K562 (cell line): Measurements from ENCODE around the gene COL13A1. TPM values are rescaled to one million over a fixed set of nuclear protein-coding genes. Genes with fewer than 3 reads are reported as not detected.

ENCODE experiments used
- ATAC-seq: fragments of 200-7000 bp; cut with Tn5 transposase; 3 replicates; pipeline ENCODE4 v1.9.1; 2020; ENCODE audit warnings: moderate library complexity
- BruUV-seq: library from RNA; stranded (reverse); fragments of 400-500 nt; replicated peaks from 2 replicates; lab custom pipeline; 2021; lab: Mats Ljungman, UMichigan
- CTCF ChIA-PET: fragments of 300-600 bp; formaldehyde crosslinking; extraction: SDS; loops from one replicate; lab custom pipeline; 2021; ENCODE audit warnings: low intra/inter-chr PET ratio; lab: Yijun Ruan, JAX
- POLR2A ChIA-PET: fragments of 300-600, 350-650 bp; sonication (Branson Sonifier 250); formaldehyde crosslinking; extraction: SDS; loops from one replicate; lab custom pipeline; 2021; ENCODE audit warnings: antibody characterized with exemption, inconsistent platforms; lab: Yijun Ruan, JAX
- DNase-seq, 4 experiments: peaks; one replicate each; pipeline versions ENCODE4 v3.0.0 to v3.0.0-alpha.2; 2011 to 2018; ENCODE audit warnings: low spot score in 3 of 4, mixed read lengths in 3 of 4; ENCODE audit errors: extremely low read depth in 1 of 4
- FAIRE-seq: peaks from 2 replicates; lab custom pipeline; 2011; peaks lifted over from hg19 to GRCh38; lab: Jason Lieb, UNC
- H2AFZ ChIP-seq: 2 replicates; pipeline ENCODE4 v1.6.0; 2011; ENCODE audit warnings: low read depth, low read length, control low read depth, inconsistent platforms
- H3K27ac ChIP-seq: fragments of 200-600 bp; 3 replicates; pipeline ENCODE4 v1.8.0; 2011; ENCODE audit warnings: low read depth, mild to moderate bottlenecking, control low read depth, inconsistent platforms, low read length, moderate library complexity, mixed read lengths; ENCODE audit errors: extremely low read depth
- H3K27me3 ChIP-seq, 2 experiments: fragments of 300-600 bp in 1 of 2; 2 replicates in 1 of 2; 3 replicates in 1 of 2; pipeline versions ENCODE4 v1.6.0 to v1.8.0; 2011; ENCODE audit warnings: inconsistent platforms in 2 of 2, low read length in 2 of 2, mild to moderate bottlenecking in 1 of 2, mixed read lengths in 1 of 2, moderate library complexity in 1 of 2; ENCODE audit not compliant: control insufficient read depth in 2 of 2, insufficient read depth in 2 of 2
- H3K36me3 ChIP-seq: fragments of 300-600 bp; 3 replicates; pipeline ENCODE4 v1.8.0; 2011; ENCODE audit warnings: mild to moderate bottlenecking, low read length, inconsistent platforms; ENCODE audit not compliant: control insufficient read depth, insufficient read depth
- H3K4me1 ChIP-seq, 2 experiments: fragments of 200-600 bp in 1 of 2; replicated peaks in 1 of 2; 2 replicates in 1 of 2; 3 replicates in 1 of 2; pipeline versions ENCODE4 v1.5.1 to v1.8.0; 2011; ENCODE audit warnings: inconsistent platforms in 2 of 2, low read length in 2 of 2, mild to moderate bottlenecking in 1 of 2, mixed read lengths in 1 of 2, moderate library complexity in 1 of 2; ENCODE audit not compliant: control insufficient read depth in 2 of 2, insufficient read depth in 2 of 2
- H3K4me2 ChIP-seq: 2 replicates; pipeline ENCODE4 v1.6.1; 2011; ENCODE audit warnings: low read length, control low read depth, inconsistent platforms, mixed read lengths; ENCODE audit not compliant: insufficient read depth
- H3K4me3 ChIP-seq: fragments of 200-600 bp; sonication (generic), shearing (Covaris generic); 2 replicates; pipeline ENCODE4 v1.5.1; 2016; ENCODE audit warnings: control low read depth, inconsistent platforms
- H3K79me2 ChIP-seq: fragments of 200-600 bp; 3 replicates; pipeline ENCODE4 v1.8.0; 2011; ENCODE audit warnings: low read length, inconsistent platforms; ENCODE audit not compliant: control insufficient read depth, insufficient read depth
- H3K9ac ChIP-seq, 2 experiments: 2 replicates each; pipeline versions ENCODE4 v1.6.0 to v1.6.1; 2011; ENCODE audit warnings: low read depth in 2 of 2, low read length in 2 of 2, control low read depth in 1 of 2, inconsistent platforms in 1 of 2, mild to moderate bottlenecking in 1 of 2, mixed read lengths in 1 of 2; ENCODE audit not compliant: insufficient read depth in 1 of 2
- H3K9me1 ChIP-seq: one replicate; pipeline ENCODE4 v1.6.0; 2011; ENCODE audit warnings: inconsistent platforms, mild to moderate bottlenecking, low read length, moderate library complexity; ENCODE audit not compliant: control insufficient read depth, insufficient read depth
- H3K9me3 ChIP-seq: replicated peaks from 2 replicates; pipeline ENCODE4 v1.5.1; 2011; ENCODE audit warnings: low read depth, low read length, inconsistent platforms; ENCODE audit not compliant: control insufficient read depth, insufficient read depth
- H4K20me1 ChIP-seq: replicated peaks from 2 replicates; pipeline ENCODE4 v1.6.1; 2011; ENCODE audit warnings: low read length, inconsistent platforms, mixed read lengths; ENCODE audit not compliant: control insufficient read depth, insufficient read depth
- CBFA2T2 ChIP-seq: fragments of 450-650 bp; conservative IDR thresholded peaks from 2 replicates; pipeline ENCODE4 v1.6.1; 2017; ENCODE audit warnings: mild to moderate bottlenecking
- E2F4 ChIP-seq: sonication (generic); formaldehyde crosslinking; IDR thresholded peaks from 2 replicates; pipeline ENCODE4 v1.8.0; 2022; ENCODE audit warnings: mild to moderate bottlenecking, low read depth, missing genetic modification reagents
- HDAC6 ChIP-seq: IDR thresholded peaks from 2 replicates; pipeline ENCODE4 v1.6.1; 2012; ENCODE audit warnings: low read depth, mild to moderate bottlenecking, control low read depth, inconsistent platforms, low read length, moderate library complexity
- MTA2 ChIP-seq: fragments of 450-650 bp; IDR thresholded peaks from 2 replicates; pipeline ENCODE4 v1.6.1; 2016; ENCODE audit warnings: low read depth
- NCOA6 ChIP-seq: fragments of 450-650 bp; IDR thresholded peaks from 2 replicates; pipeline ENCODE4 v1.6.1; 2017; ENCODE audit warnings: mild to moderate bottlenecking
- SMARCB1 ChIP-seq: IDR thresholded peaks from 2 replicates; pipeline ENCODE4 v1.6.1; 2011; ENCODE audit warnings: improper control_type of control experiment, low read depth; ENCODE audit not compliant: insufficient read length
- WGBS: fragments of 100-300 bp; shearing (Covaris generic); methylation state at CpG from one replicate; pipeline ENCODE4 v1.1.6; 2016; ENCODE audit warnings: low coverage, mixed read lengths; ENCODE audit not compliant: insufficient coverage; ENCODE audit errors: missing lambda C conversion rate; 5-methylcytosine and 5-hydroxymethylcytosine counted together
- in situ Hi-C: fragments of 300-500 bp; cut with MboI; formaldehyde crosslinking; loops from 4 replicates; pipeline ENCODE4 v1.15.0; 2018; ENCODE audit warnings: inconsistent platforms, mixed read lengths
- intact Hi-C: fragments of 100-400 bp; cut with micrococcal nuclease; formaldehyde crosslinking; loops from 2 replicates; pipeline ENCODE4 v1.14.2; 2022
- polyA plus RNA-seq, 8 experiments: library from polyadenylated mRNA; depleted of rRNA in 4 of 8; stranded (reverse) in 5 of 8; unstranded in 3 of 8; fragments of >200 nt; fragmentation: Nextera tagmentation in 2 of 8; fragmentation: Illumina TruSeq in 1 of 8; extraction: Ambion mirVana in 2 of 8; extraction: Trizol in 1 of 8; gene quantifications; 2 replicates each; pipeline versions ENCODE4 v1.2.1 to v1.2.3, GENCODE V29; 2011 to 2014; ENCODE audit warnings: inconsistent platforms in 1 of 8, missing spikeins in 1 of 8
- total RNA-seq, 7 experiments: library from RNA; depleted of rRNA in 6 of 7; stranded (reverse); fragments of >200 nt in 6 of 7; fragmentation: Illumina TruSeq in 2 of 7; extraction: Trizol in 2 of 7; gene quantifications; 2 replicates each; pipeline versions ENCODE4 v1.2.1 to v1.2.3, GENCODE V29; 2011 to 2021; ENCODE audit warnings: low replicate concordance in 1 of 7

Gene COL13A1
- total and polyA plus RNA-seq, 9 of the 15 experiments (the other 6 are each of a cell fraction or from before 2014, with no cell fraction given) = not detected

GRCh38 chr10:69849825-69850224, 48.1 kb downstream of the COL13A1 start:
- FAIRE-seq (no peak), DNase-seq (no peak)

More at GRCh38 chr10:69849825-69850224, 48.1 kb downstream of the COL13A1 start:
- Histone ChIP-seq H3K36me3 (no peaks in the 10 kb centered on the region), H3K4me3 (no peak overlapping the region), H3K9me1 (no peaks in the 10 kb centered on the region), H3K27ac (no peak overlapping the region), H3K4me2 (no peak overlapping the region)
- BruUV-seq = no TSS peak
- no peak for TF ChIP-seq NCOA6
- TF ChIP-seq E2F4 (CRISPR knock-in tag) = no peak
- TF ChIP-seq MTA2 = no peak
- no peak for TF ChIP-seq SMARCB1
- no peak for TF ChIP-seq HDAC6
- TF ChIP-seq CBFA2T2 = no peak
- TF ChIP-seq, all 486 proteins: peak for 0
- H2AFZ ChIP-seq = no peak overlapping the region
- ATAC-seq = no peak
- peaks cover 32 to 71% of the 10 kb centered on the region in 2 experiments for H3K27me3 ChIP-seq
- H3K9ac ChIP-seq = no peak overlapping the region
- intact Hi-C loops (no loop called here), in situ Hi-C loops (no loop called here)
- CTCF ChIA-PET = no interaction called here
- WGBS = under 1% methylated on average over 7 of the region's 7 CpGs
- H3K79me2 ChIP-seq = no peaks in the 10 kb centered on the region
- POLR2A ChIA-PET = interaction anchor here (0.6 to 2.2 kb wide), 4 partner anchors 10 to 180 kb away, joined by 3 to 6 read pairs (median 3); no protein-coding TSS in a partner anchor
- H4K20me1 ChIP-seq = peaks cover 9% of the 10 kb centered on the region; the same call in 1 of the 2 replicates
- H3K4me1 ChIP-seq = no peaks in the 10 kb centered on the region
- H3K9me3 ChIP-seq = no peaks in the 10 kb centered on the region
